NCI-H2081 treated with DMSO at 0.1 percent for 48 hours (cell line): ENCODE data around the gene TPST1.

Experiments used
- DNase-seq: peaks from one replicate; lab custom pipeline; 2025; lab: John Stamatoyannopoulos, UW

The TPST1 gene

GRCh38 chr7:66238773-66239466 is 33.8 kb downstream of the TPST1 start:
- no peak for DNase-seq

- no peak for DNase-seq
These were observed 34.3 kb downstream of the TPST1 start for GRCh38 chr7:66239467-66239856.

- no peak for DNase-seq
These were observed 39.9 kb downstream of the TPST1 start for GRCh38 chr7:66245008-66245407.

GRCh38 chr7:66246554-66247171 is 41.5 kb downstream of the TPST1 start:
- DNase-seq: no peak

- no peak for DNase-seq
These were observed 42.4 kb downstream of the TPST1 start for GRCh38 chr7:66247380-66248078.

- no peak for DNase-seq
These were observed 45.6 kb downstream of the TPST1 start for GRCh38 chr7:66250711-66251110.

GRCh38 chr7:66255534-66256100 is 50.5 kb downstream of the TPST1 start:
- no peak for DNase-seq

GRCh38 chr7:66256281-66256680 is 51.1 kb downstream of the TPST1 start:
- no peak for DNase-seq

GRCh38 chr7:66257481-66257880 is 52.3 kb downstream of the TPST1 start:
- DNase-seq: no peak

- no peak for DNase-seq
These were observed 53.3 kb downstream of the TPST1 start for GRCh38 chr7:66258409-66258808.

- no peak for DNase-seq
These were observed 56.8 kb downstream of the TPST1 start for GRCh38 chr7:66261941-66262340.

GRCh38 chr7:66263936-66264335 is 58.8 kb downstream of the TPST1 start:
- DNase-seq: no peak

- DNase-seq: no peak
These were observed 60.4 kb downstream of the TPST1 start for GRCh38 chr7:66265566-66265965.

GRCh38 chr7:66267249-66267648 is 62.1 kb downstream of the TPST1 start:
- no peak for DNase-seq

- DNase-seq: no peak
These were observed 64.8 kb downstream of the TPST1 start for GRCh38 chr7:66269978-66270377.

- DNase-seq: no peak
These were observed 67.2 kb downstream of the TPST1 start for GRCh38 chr7:66272321-66272720.

GRCh38 chr7:66276363-66276762 is 71.2 kb downstream of the TPST1 start:
- DNase-seq: no peak

- no peak for DNase-seq
These were observed 72.4 kb downstream of the TPST1 start for GRCh38 chr7:66277492-66277891.

- DNase-seq: no peak
These were observed 74.8 kb downstream of the TPST1 start for GRCh38 chr7:66279912-66280311.

GRCh38 chr7:66281678-66282590 is 76.8 kb downstream of the TPST1 start:
- DNase-seq: no peak

- DNase-seq: no peak
These were observed 77.4 kb downstream of the TPST1 start for GRCh38 chr7:66282591-66282935.
